Activated CD8-positive, alpha-beta memory T cell treated with anti-CD3 and anti-CD28 coated beads for 1 hour (primary cell): ENCODE measurements around the gene GRID1.

Experiments used
- DNase-seq, 2 donors: peaks; one replicate each; pipeline ENCODE4 v3.0.0-alpha.2; 2020; ENCODE audit warnings: low read depth in 1 of 2; ENCODE audit errors: extremely low read depth in 1 of 2

GRID1 gene

GRCh38 chr10:86366033-86366901 is at the start of gene GRID1:
Gene GRID1, minus strand, starts transcription at chr10:86366795.
- no peak for DNase-seq

- no peak for DNase-seq
Observed at GRCh38 chr10:86415583-86415982, 49.0 kb upstream of the GRID1 start.

- DNase-seq, result no peak
Observed at GRCh38 chr10:86415116-86415515, 48.5 kb upstream of the GRID1 start.

GRCh38 chr10:86413046-86413728 is 46.6 kb upstream of the GRID1 start:
- no peak for DNase-seq

- no peak for DNase-seq
Observed at GRCh38 chr10:86411852-86412560, 45.4 kb upstream of the GRID1 start.

GRCh38 chr10:86411281-86411841 is 44.8 kb upstream of the GRID1 start:
- DNase-seq, result no peak

GRCh38 chr10:86410542-86411124 is 44.0 kb upstream of the GRID1 start:
- DNase-seq, result no peak

GRCh38 chr10:86409183-86409582 is 42.6 kb upstream of the GRID1 start:
- no peak for DNase-seq

GRCh38 chr10:86403183-86403797 is 36.7 kb upstream of the GRID1 start:
- no peak for DNase-seq

GRCh38 chr10:86402283-86402941 is 35.8 kb upstream of the GRID1 start:
- DNase-seq, result no peak

- no peak for DNase-seq
Observed at GRCh38 chr10:86401588-86402282, 35.1 kb upstream of the GRID1 start.

GRCh38 chr10:86400705-86401587 is 34.4 kb upstream of the GRID1 start:
- DNase-seq, result peak; percentile 32 to 46

- DNase-seq, result peak; percentile 84 to 93
Observed at GRCh38 chr10:86399879-86400704, 33.5 kb upstream of the GRID1 start.

GRCh38 chr10:86399514-86399878 is 32.9 kb upstream of the GRID1 start:
- DNase-seq, result no peak

GRCh38 chr10:86397120-86397519 is 30.5 kb upstream of the GRID1 start:
- DNase-seq, result no peak

GRCh38 chr10:86393862-86394455 is 27.4 kb upstream of the GRID1 start:
- DNase-seq, result no peak

- DNase-seq, result no peak
Observed at GRCh38 chr10:86393362-86393761, 26.8 kb upstream of the GRID1 start.
